BLaER1 treated with 17β-estradiol and CSF1 and Interleukin-3, amounts not matched to agents 10 nM and 100 nM (cell line): Measurements from ENCODE around the gene TRIM34.
"Not testable (repeated sequence)": the region's sequence is repeated elsewhere in the genome, so short reads cannot be mapped to it uniquely, and the experiment has no call there.

Source experiments
- H3K27ac ChIP-seq, 11 experiments: shearing (Covaris generic); formaldehyde crosslinking; 2 replicates each; pipeline ENCODE4 v1.8.1; 2022
- H3K27me3 ChIP-seq, 11 experiments: shearing (Covaris generic); formaldehyde crosslinking; 2 replicates each; pipeline ENCODE4 v1.8.1; 2022
- H3K36me3 ChIP-seq, 11 experiments: shearing (Covaris generic); formaldehyde crosslinking; 2 replicates each; pipeline ENCODE4 v1.8.1; 2022
- H3K4me1 ChIP-seq, 10 experiments: shearing (Covaris generic); formaldehyde crosslinking; 2 replicates each; pipeline ENCODE4 v1.8.1; 2022
- H3K4me2 ChIP-seq, 11 experiments: shearing (Covaris generic); formaldehyde crosslinking; 2 replicates each; pipeline ENCODE4 v1.8.1; 2022
- H3K4me3 ChIP-seq, 10 experiments: shearing (Covaris generic); formaldehyde crosslinking; 2 replicates each; pipeline ENCODE4 v1.8.1; 2022
- H3K9ac ChIP-seq, 11 experiments: shearing (Covaris generic); formaldehyde crosslinking; 2 replicates each; pipeline ENCODE4 v1.8.1; 2022
- H3K9me3 ChIP-seq, 11 experiments: shearing (Covaris generic); formaldehyde crosslinking; replicated peaks in 1 of 11; 2 replicates each; pipeline ENCODE4 v1.8.1; 2022
- H4K20me1 ChIP-seq, 11 experiments: shearing (Covaris generic); formaldehyde crosslinking; 2 replicates each; pipeline ENCODE4 v1.8.1; 2022
- Cebpa-rat ChIP-seq, 11 experiments: shearing (Covaris generic); IDR thresholded peaks; 2 replicates each; pipeline ENCODE4 v1.8.1; 2022

The TRIM34 gene

DNA sequence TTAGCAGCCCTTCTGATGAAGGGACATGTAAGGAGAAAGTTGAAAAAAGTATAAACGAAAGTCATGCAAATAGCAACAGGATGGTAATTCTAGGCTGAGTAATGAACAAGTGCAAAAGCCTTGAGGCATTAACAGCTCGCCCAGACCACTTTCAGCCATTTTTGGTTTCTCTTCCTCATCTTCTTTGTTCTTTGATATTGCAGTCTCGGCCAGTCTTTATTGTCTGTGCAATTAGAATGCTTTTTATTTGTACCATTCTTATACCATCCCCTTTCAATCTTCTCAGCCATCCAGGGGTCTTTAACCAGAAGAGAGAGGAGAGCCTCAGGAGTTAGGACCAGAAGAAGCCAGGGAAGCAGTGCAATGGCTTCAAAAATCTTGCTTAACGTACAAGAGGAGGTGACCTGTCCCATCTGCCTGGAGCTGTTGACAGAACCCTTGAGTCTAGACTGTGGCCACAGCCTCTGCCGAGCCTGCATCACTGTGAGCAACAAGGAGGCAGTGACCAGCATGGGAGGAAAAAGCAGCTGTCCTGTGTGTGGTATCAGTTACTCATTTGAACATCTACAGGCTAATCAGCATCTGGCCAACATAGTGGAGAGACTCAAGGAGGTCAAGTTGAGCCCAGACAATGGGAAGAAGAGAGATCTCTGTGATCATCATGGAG, 7.3 kb downstream of the TRIM34 start:
- no peak for TF ChIP-seq Cebpa-rat (IDR thresholded peaks at IDR 0.05)
- H3K9ac ChIP-seq, result no peak overlapping the region
- no peak overlapping the region for H3K4me3 ChIP-seq

GRCh38 chr11:5639953-5640352, 15.2 kb downstream of the TRIM34 start:
- Histone ChIP-seq H3K4me1 (no peaks in the 10 kb centered on the region), H3K4me3 (no peak overlapping the region), H3K9ac (no peak overlapping the region), H4K20me1 (no peaks in the 10 kb centered on the region), H3K36me3 (peaks cover 54 to 91% (median 70%) of the 10 kb centered on the region in 11 experiments; a peak in 21 of 22 replicates), H3K4me2 (no peak overlapping the region), H3K27ac (no peak overlapping the region), H3K27me3 (no peaks in the 10 kb centered on the region), H3K9me3 (peaks cover 0 to 6% (median 0%) of the 10 kb centered on the region in 11 experiments; a peak in 3 of 22 replicates)
- TF ChIP-seq Cebpa-rat (IDR thresholded peaks at IDR 0.05), result no peak

More for the DNA sequence above, 7.3 kb downstream of the TRIM34 start:
- Histone ChIP-seq H3K4me2 (peak overlapping the region in 3 of 11 experiments; percentile 1 to 33 (median 25); a peak in 4 of 22 replicates), H4K20me1 (no peaks in the 10 kb centered on the region), H3K36me3 (peaks cover 28 to 52% (median 43%) of the 10 kb centered on the region in 11 experiments; a peak in 21 of 22 replicates), H3K27ac (no peak overlapping the region; a peak in 1 of 22 replicates), H3K4me1 (peaks cover 0 to 13% (median 0%) of the 10 kb centered on the region in 10 experiments; a peak in 6 of 20 replicates), H3K9me3 (peaks cover 0 to 13% (median 4%) of the 10 kb centered on the region in 11 experiments; a peak in 2 of 22 replicates), H3K27me3 (no peaks in the 10 kb centered on the region)

- Histone ChIP-seq H3K27ac (no peak overlapping the region), H3K4me3 (no peak overlapping the region), H3K27me3 (no peaks in the 10 kb centered on the region), H3K9me3 (peaks cover 0 to 6% (median 0%) of the 10 kb centered on the region in 11 experiments; a peak in 3 of 22 replicates), H3K4me1 (no peaks in the 10 kb centered on the region), H3K9ac (no peak overlapping the region), H3K36me3 (peaks cover 33 to 63% (median 44%) of the 10 kb centered on the region in 11 experiments; a peak in 20 of 22 replicates), H4K20me1 (no peaks in the 10 kb centered on the region), H3K4me2 (no peak overlapping the region)
- no peak for TF ChIP-seq Cebpa-rat (IDR thresholded peaks at IDR 0.05)
Observed at GRCh38 chr11:5643585-5643984, 18.8 kb downstream of the TRIM34 start.

DNA sequence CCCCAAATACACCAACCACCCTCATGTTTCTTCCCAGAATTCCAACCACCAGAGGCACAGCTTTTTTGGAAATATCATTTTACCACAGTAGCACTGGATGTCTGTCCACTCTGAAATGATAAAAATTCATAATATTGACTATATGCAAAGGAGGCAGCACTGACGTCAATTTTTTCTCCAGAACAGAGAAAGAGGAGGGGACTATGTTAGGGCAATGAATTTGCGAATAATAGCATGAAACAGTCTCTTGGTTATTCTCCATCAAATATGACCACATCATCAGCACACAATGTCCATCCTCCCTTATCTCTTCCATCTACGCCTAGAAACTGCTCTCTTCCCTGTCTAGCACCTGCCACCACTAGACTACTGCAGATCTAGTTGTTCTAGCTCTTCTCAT, 21.3 kb downstream of the TRIM34 start:
- Histone ChIP-seq H3K9me3 (no peaks in the 10 kb centered on the region), H3K4me2 (no peak overlapping the region), H3K27me3 (no peaks in the 10 kb centered on the region), H3K27ac (no peak overlapping the region), H4K20me1 (no peaks in the 10 kb centered on the region), H3K36me3 (peaks cover 28 to 40% (median 32%) of the 10 kb centered on the region in 11 experiments; a peak in 20 of 22 replicates), H3K4me3 (no peak overlapping the region), H3K9ac (no peak overlapping the region), H3K4me1 (no peaks in the 10 kb centered on the region)
- no peak for TF ChIP-seq Cebpa-rat (IDR thresholded peaks at IDR 0.05)

DNA sequence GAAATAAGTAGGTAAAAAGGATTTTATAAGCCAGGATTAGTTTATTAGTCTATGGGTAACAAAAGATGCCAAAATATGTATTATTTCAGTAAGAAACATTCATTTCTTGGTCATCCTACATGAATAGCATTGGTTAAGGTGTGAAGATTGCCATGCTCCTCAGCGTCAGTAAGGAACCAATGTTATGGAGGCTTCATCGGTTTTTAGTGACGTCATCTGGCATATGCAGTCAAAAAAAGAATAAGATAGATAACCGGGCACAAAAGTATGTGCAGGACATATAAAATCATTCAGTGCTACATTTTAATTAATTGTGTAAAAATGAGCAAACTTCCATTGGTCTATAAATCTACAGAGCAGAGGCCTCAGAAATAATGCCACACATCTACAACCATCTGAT, 30.7 kb downstream of the TRIM34 start:
- TF ChIP-seq Cebpa-rat (IDR thresholded peaks at IDR 0.05), result no peak
- Histone ChIP-seq H3K27me3 (no peaks in the 10 kb centered on the region), H3K36me3 (peaks cover 0 to 15% (median 6%) of the 10 kb centered on the region in 11 experiments; a peak in 4 of 22 replicates)

DNA sequence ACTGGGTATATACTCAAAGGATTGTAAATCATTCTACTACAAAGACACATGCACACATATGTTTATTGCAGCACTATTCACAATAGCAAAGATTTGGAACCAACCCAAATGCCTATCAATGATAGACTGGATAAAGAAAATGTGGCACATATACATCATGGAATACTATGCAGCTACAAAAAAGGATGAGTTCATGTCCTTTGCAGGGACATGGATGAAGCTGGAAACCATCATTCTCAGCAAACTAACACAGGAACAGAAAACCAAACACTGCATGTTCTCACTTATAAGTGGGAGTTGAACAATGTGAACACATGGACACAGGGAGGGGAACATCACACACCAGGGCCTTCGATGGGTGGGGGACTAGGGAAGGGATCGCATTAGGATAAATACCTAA, 32.2 kb downstream of the TRIM34 start:
- not testable (repeated sequence) for H4K20me1 ChIP-seq, H3K4me1 ChIP-seq, H3K4me3 ChIP-seq, H3K4me2 ChIP-seq, H3K9ac ChIP-seq, H3K27ac ChIP-seq, H3K27me3 ChIP-seq
- Histone ChIP-seq H3K36me3 (peaks cover 0 to 25% (median 13%) of the 10 kb centered on the region in 11 experiments; a peak in 10 of 22 replicates), H3K9me3 (peaks cover 10 to 27% (median 18%) of the 10 kb centered on the region in 11 experiments)

More for the DNA sequence above, 30.7 kb downstream of the TRIM34 start:
- no peaks in the 10 kb centered on the region for H3K4me1 ChIP-seq
- no peaks in the 10 kb centered on the region for H4K20me1 ChIP-seq
- no peak overlapping the region for H3K4me3 ChIP-seq
- H3K9me3 ChIP-seq, result peaks cover 14 to 28% (median 19%) of the 10 kb centered on the region in 11 experiments
- H3K9ac ChIP-seq, result no peak overlapping the region
- H3K4me2 ChIP-seq, result no peak overlapping the region
- no peak overlapping the region for H3K27ac ChIP-seq

DNA sequence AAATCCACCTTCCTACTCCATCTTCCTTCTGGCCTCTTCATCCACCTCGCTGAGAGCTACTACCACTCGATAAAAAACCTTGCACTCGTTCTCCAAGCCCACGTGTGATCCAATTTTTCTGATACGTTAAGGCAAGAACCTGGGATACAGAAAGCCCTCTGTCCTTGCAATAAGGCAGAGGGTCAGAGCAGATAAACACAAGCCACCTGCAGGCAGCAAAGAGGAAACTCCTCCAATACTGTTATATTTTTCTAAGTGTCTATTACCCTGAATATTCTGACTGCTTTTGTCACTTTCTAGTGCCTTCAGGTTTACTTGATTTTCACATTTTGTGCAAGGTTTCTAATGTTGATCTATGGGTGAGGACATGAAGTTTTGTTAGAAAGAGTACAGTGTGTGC, 33.5 kb downstream of the TRIM34 start:
- Histone ChIP-seq H3K27me3 (no peaks in the 10 kb centered on the region), H3K4me1 (no peaks in the 10 kb centered on the region), H4K20me1 (no peaks in the 10 kb centered on the region), H3K9me3 (peaks cover 0 to 14% (median 6%) of the 10 kb centered on the region in 11 experiments; a peak in 10 of 22 replicates), H3K27ac (no peak overlapping the region), H3K4me3 (no peak overlapping the region), H3K36me3 (peaks cover 0 to 31% (median 20%) of the 10 kb centered on the region in 11 experiments; a peak in 18 of 22 replicates), H3K9ac (no peak overlapping the region), H3K4me2 (no peak overlapping the region)
- no peak for TF ChIP-seq Cebpa-rat (IDR thresholded peaks at IDR 0.05)

GRCh38 chr11:5663511-5663910, 38.7 kb downstream of the TRIM34 start:
- Histone ChIP-seq H3K9ac (no peak overlapping the region), H3K27me3 (no peaks in the 10 kb centered on the region), H4K20me1 (no peaks in the 10 kb centered on the region), H3K4me2 (no peak overlapping the region), H3K27ac (no peak overlapping the region), H3K4me3 (no peak overlapping the region), H3K36me3 (peaks cover 49 to 72% (median 68%) of the 10 kb centered on the region in 11 experiments), H3K9me3 (no peaks in the 10 kb centered on the region), H3K4me1 (no peaks in the 10 kb centered on the region)
- TF ChIP-seq Cebpa-rat (IDR thresholded peaks at IDR 0.05), result peak in 1 of 11 experiments; percentile 72; a peak in 2 of 22 replicates

DNA sequence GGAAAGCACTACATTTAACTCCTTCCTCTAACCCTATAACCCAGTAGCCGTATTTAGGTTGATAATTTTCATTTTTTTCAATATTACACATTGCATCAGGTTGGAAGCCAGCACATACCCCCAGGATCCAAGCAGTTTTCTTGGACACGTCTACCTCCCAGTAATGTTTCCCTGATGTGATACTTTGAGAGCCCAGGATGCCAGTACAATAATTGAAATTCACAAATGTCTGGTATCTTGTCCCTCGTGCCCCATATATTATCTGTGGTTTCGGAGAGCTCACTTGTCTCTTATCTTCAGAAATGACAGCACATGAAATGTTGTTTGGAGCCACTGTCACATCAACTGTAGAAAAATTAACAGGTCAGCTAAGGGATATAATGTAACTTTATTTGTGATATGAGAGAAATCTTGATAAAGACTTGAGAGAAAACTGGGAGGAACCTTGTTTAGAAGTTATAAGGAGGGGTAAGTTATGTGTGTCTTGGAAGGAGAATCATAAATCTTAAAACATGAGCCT, 40.3 kb downstream of the TRIM34 start:
- Histone ChIP-seq H3K27ac (no peak overlapping the region), H3K4me2 (no peak overlapping the region), H4K20me1 (no peaks in the 10 kb centered on the region), H3K4me1 (no peaks in the 10 kb centered on the region), H3K9me3 (no peaks in the 10 kb centered on the region), H3K9ac (no peak overlapping the region), H3K36me3 (peaks cover 62 to 88% (median 83%) of the 10 kb centered on the region in 11 experiments), H3K27me3 (no peaks in the 10 kb centered on the region), H3K4me3 (no peak overlapping the region)
- TF ChIP-seq Cebpa-rat (IDR thresholded peaks at IDR 0.05), result no peak
